GM23338 (cell line): Measurements from ENCODE around the gene RAC2. TPM values are rescaled to one million over a fixed set of nuclear protein-coding genes. Genes with fewer than 3 reads are reported as not detected.

Experiments
- ATAC-seq: fragments of 200-7000 bp; cut with Tn5 transposase; 3 replicates; pipeline ENCODE4 v1.9.1; 2020
- DNase-seq: peaks from one replicate; pipeline ENCODE4 v3.0.0-alpha.2; 2015; ENCODE audit warnings: low spot score
- H2AFZ ChIP-seq: fragments of 200-600 bp; sonication (generic); 2 replicates; pipeline ENCODE4 v1.8.0; 2016; ENCODE audit warnings: antibody characterized with exemption, mild to moderate bottlenecking, moderate library complexity
- H3F3A ChIP-seq: fragments of 200-600 bp; sonication (generic); replicated peaks from 2 replicates; pipeline ENCODE4 v1.8.0; 2017; ENCODE audit warnings: antibody characterized with exemption, mixed run types, low read depth
- H3K27ac ChIP-seq: fragments of 200-600 bp; sonication (generic); 2 replicates; pipeline ENCODE4 v1.6.1; 2016; ENCODE audit warnings: low read depth
- H3K27me3 ChIP-seq: fragments of 200-600 bp; sonication (generic); 2 replicates; pipeline ENCODE4 v1.8.0; 2016; ENCODE audit warnings: mild to moderate bottlenecking, mixed run types, moderate library complexity; ENCODE audit not compliant: insufficient read depth
- H3K36me3 ChIP-seq: fragments of 200-600 bp; sonication (generic); 2 replicates; pipeline ENCODE4 v1.8.0; 2016; ENCODE audit warnings: mild to moderate bottlenecking; ENCODE audit not compliant: insufficient read depth
- H3K4me1 ChIP-seq: fragments of 200-600 bp; sonication (generic); 2 replicates; pipeline ENCODE4 v1.8.0; 2016; ENCODE audit warnings: mild to moderate bottlenecking, moderate library complexity; ENCODE audit not compliant: insufficient read depth
- H3K4me2 ChIP-seq: fragments of 200-600 bp; sonication (generic); 2 replicates; pipeline ENCODE4 v1.7.1; 2017; ENCODE audit warnings: mixed run types
- H3K4me3 ChIP-seq: fragments of 200-600 bp; sonication (generic); 2 replicates; pipeline ENCODE4 v1.6.1; 2016; ENCODE audit warnings: mixed run types
- H3K79me2 ChIP-seq: fragments of 200-600 bp; sonication (generic); replicated peaks from 2 replicates; pipeline ENCODE4 v1.8.0; 2017; ENCODE audit warnings: mild to moderate bottlenecking; ENCODE audit not compliant: insufficient read depth
- H3K9me2 ChIP-seq: fragments of 200-600 bp; sonication (generic); 2 replicates; pipeline ENCODE4 v1.8.0; 2017; ENCODE audit not compliant: insufficient read depth
- H4K20me1 ChIP-seq: fragments of 200-600 bp; sonication (generic); replicated peaks from 2 replicates; pipeline ENCODE4 v1.8.0; 2017; ENCODE audit warnings: mild to moderate bottlenecking; ENCODE audit not compliant: insufficient read depth
- H3K27ac Mint-ChIP-seq: 2 replicates; pipeline ENCODE4 v1.8.0; 2020; ENCODE audit warnings: inconsistent platforms, mild to moderate bottlenecking, moderate library complexity, mixed read lengths
- H3K27me3 Mint-ChIP-seq: 3 replicates; pipeline ENCODE4 v1.8.0; 2022; ENCODE audit warnings: low read depth, mild to moderate bottlenecking, moderate library complexity, mixed read lengths, inconsistent platforms; ENCODE audit not compliant: insufficient read depth, poor library complexity
- H3K36me3 Mint-ChIP-seq: 3 replicates; pipeline ENCODE4 v1.8.0; 2021; ENCODE audit warnings: low read depth, mild to moderate bottlenecking, inconsistent platforms, moderate library complexity, mixed read lengths
- H3K4me1 Mint-ChIP-seq: 3 replicates; pipeline ENCODE4 v1.8.0; 2020; ENCODE audit warnings: mild to moderate bottlenecking, inconsistent platforms, mixed read lengths
- H3K4me3 Mint-ChIP-seq: 3 replicates; pipeline ENCODE4 v1.8.0; 2021; ENCODE audit warnings: moderate library complexity, mild to moderate bottlenecking, inconsistent platforms, mixed read lengths
- H3K9me3 Mint-ChIP-seq: 3 replicates; pipeline ENCODE4 v1.8.0; 2020; ENCODE audit warnings: moderate library complexity, mild to moderate bottlenecking, inconsistent platforms, mixed read lengths
- CREB1 ChIP-seq: fragments of 250-450 bp; sonication (Bioruptor Pico); IDR thresholded peaks from 2 replicates; pipeline ENCODE4 v1.5.0; 2020; ENCODE audit warnings: low read depth, mild to moderate bottlenecking, moderate library complexity
- CTCF ChIP-seq, 2 experiments: fragments of 200-600 bp in 1 of 2; sonication (generic) in 1 of 2; conservative IDR thresholded peaks; 2 replicates each; pipeline versions ENCODE4 v1.5.1 to v1.6.1; 2016 to 2017; ENCODE audit warnings: antibody characterized with exemption in 2 of 2, low read depth in 2 of 2, mild to moderate bottlenecking in 2 of 2, moderate library complexity in 1 of 2
- ETS1 ChIP-seq: IDR thresholded peaks from 2 replicates; pipeline ENCODE4 v1.6.1; 2016; ENCODE audit warnings: antibody characterized with exemption
- EZH2 ChIP-seq: fragments of 200-600 bp; sonication (generic); IDR thresholded peaks from one replicate; pipeline ENCODE4 v1.8.0; 2017; ENCODE audit warnings: antibody characterized with exemption, mild to moderate bottlenecking, low read depth; ENCODE audit not compliant: unreplicated experiment
- EZH2phosphoT487 ChIP-seq: fragments of 200-600 bp; sonication (generic); IDR thresholded peaks from one replicate; pipeline ENCODE4 v1.8.1; 2018; ENCODE audit warnings: antibody characterized with exemption; ENCODE audit not compliant: unreplicated experiment
- JUNB ChIP-seq: IDR thresholded peaks from one replicate; pipeline ENCODE4 v1.6.1; 2016; ENCODE audit warnings: antibody characterized with exemption; ENCODE audit not compliant: unreplicated experiment
- NANOG ChIP-seq: IDR thresholded peaks from 2 replicates; pipeline ENCODE4 v1.6.1; 2016; ENCODE audit warnings: antibody characterized with exemption, borderline replicate concordance
- POLR2AphosphoS5 ChIP-seq: IDR thresholded peaks from 2 replicates; pipeline ENCODE4 v1.6.1; 2016; ENCODE audit warnings: antibody characterized with exemption, low read depth
- REST ChIP-seq: IDR thresholded peaks from one replicate; pipeline ENCODE4 v1.6.1; 2018; ENCODE audit warnings: antibody characterized with exemption; ENCODE audit not compliant: unreplicated experiment
- STAT1 ChIP-seq: IDR thresholded peaks from one replicate; pipeline ENCODE4 v1.6.1; 2016; ENCODE audit warnings: antibody characterized with exemption; ENCODE audit not compliant: unreplicated experiment
- ZNF114 ChIP-seq: fragments of 250-450 bp; sonication (Bioruptor Pico); IDR thresholded peaks from 2 replicates; pipeline ENCODE4 v1.5.0; 2020; ENCODE audit warnings: mild to moderate bottlenecking, moderate library complexity
- ZNF331 ChIP-seq: fragments of 250-450 bp; sonication (Bioruptor Pico); IDR thresholded peaks from 2 replicates; pipeline ENCODE4 v1.5.0; 2020; ENCODE audit warnings: low read depth, mild to moderate bottlenecking, moderate library complexity
- ZNF462 ChIP-seq: fragments of 250-450 bp; sonication (Bioruptor Pico); IDR thresholded peaks from 2 replicates; pipeline ENCODE4 v1.5.0; 2020; ENCODE audit warnings: mild to moderate bottlenecking, moderate library complexity
- polyA plus RNA-seq: library from polyadenylated mRNA; unstranded; fragments of >200 nt; fragmentation: Nextera tagmentation; extraction: Ambion mirVana; gene quantifications from 2 replicates; pipeline ENCODE4 v1.2.1, GENCODE V29; 2016
- total RNA-seq: library from RNA; depleted of rRNA; stranded (reverse); fragments of >200 nt; shearing (Covaris generic); gene quantifications from 2 replicates; pipeline ENCODE4 v1.2.3, GENCODE V29; 2014

Gene RAC2
- total and polyA plus RNA-seq, 2 experiments from 2014 or later, result 2.4 to 2.7 TPM

GRCh38 chr22:37208401-37209139 is 35.5 kb downstream of the RAC2 start:
- peaks cover 11% of the 10 kb centered on the region for H3K4me1 Mint-ChIP-seq
- ATAC-seq, result no peak
- H3K27ac Mint-ChIP-seq, result no peak overlapping the region

More at GRCh38 chr22:37208401-37209139, 35.5 kb downstream of the RAC2 start:
- Histone ChIP-seq H3K27ac (no peak overlapping the region), H3K79me2 (no peaks in the 10 kb centered on the region), H2AFZ (no peak overlapping the region), H3K9me2 (no peaks in the 10 kb centered on the region), H3K27me3 (no peaks in the 10 kb centered on the region), H3K4me1 (peaks cover 11% of the 10 kb centered on the region; the same call in 1 of the 2 replicates), H3K4me3 (no peak overlapping the region), H3K4me2 (no peak overlapping the region), H4K20me1 (no peaks in the 10 kb centered on the region), H3K36me3 (no peaks in the 10 kb centered on the region), H3F3A (no peaks in the 10 kb centered on the region)
- H3K36me3 Mint-ChIP-seq, result no peaks in the 10 kb centered on the region
- TF ChIP-seq ETS1, result no peak
- no peak for TF ChIP-seq ZNF462 (CRISPR knock-in tag)
- no peak for TF ChIP-seq EZH2
- TF ChIP-seq JUNB, result no peak
- TF ChIP-seq POLR2AphosphoS5, result no peak
- TF ChIP-seq ZNF114, result no peak
- TF ChIP-seq CTCF (conservative IDR thresholded peaks at IDR 0.05; ENCODE audit: low read depth in 2 of 2), result no peak
- TF ChIP-seq ZNF331, result no peak
- no peak for TF ChIP-seq CREB1 (CRISPR knock-in tag)
- TF ChIP-seq EZH2phosphoT487, result no peak
- no peak for TF ChIP-seq REST
- no peak for TF ChIP-seq NANOG
- no peak for TF ChIP-seq STAT1
- H3K4me3 Mint-ChIP-seq, result no peak overlapping the region
- no peaks in the 10 kb centered on the region for H3K9me3 Mint-ChIP-seq
- DNase-seq, result no peak
- H3K27me3 Mint-ChIP-seq, result peaks cover 14% of the 10 kb centered on the region
